ENCODE results near the gene ZNF316.

DNA sequence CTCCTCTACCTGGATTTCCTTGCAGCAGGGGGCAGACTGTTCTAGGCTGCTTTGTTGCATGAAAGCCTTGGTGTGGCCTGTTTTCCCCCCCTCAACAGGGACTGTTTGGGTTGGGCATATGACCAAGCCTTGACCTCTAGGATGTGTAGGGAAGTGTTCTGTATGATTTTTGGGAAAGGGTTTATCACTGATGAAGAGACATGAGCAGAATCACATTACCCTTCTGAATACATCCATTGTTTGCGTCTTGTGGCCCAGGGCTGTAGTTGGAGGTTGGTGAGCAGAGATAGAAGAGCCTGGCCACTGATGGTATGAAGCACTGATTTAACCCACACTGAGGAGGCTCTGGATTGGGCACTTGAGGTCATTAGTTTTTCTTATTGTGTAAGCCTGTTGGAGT is 43.0 kb downstream of the ZNF316 start:
- TF ChIP-seq, protein P1, sequence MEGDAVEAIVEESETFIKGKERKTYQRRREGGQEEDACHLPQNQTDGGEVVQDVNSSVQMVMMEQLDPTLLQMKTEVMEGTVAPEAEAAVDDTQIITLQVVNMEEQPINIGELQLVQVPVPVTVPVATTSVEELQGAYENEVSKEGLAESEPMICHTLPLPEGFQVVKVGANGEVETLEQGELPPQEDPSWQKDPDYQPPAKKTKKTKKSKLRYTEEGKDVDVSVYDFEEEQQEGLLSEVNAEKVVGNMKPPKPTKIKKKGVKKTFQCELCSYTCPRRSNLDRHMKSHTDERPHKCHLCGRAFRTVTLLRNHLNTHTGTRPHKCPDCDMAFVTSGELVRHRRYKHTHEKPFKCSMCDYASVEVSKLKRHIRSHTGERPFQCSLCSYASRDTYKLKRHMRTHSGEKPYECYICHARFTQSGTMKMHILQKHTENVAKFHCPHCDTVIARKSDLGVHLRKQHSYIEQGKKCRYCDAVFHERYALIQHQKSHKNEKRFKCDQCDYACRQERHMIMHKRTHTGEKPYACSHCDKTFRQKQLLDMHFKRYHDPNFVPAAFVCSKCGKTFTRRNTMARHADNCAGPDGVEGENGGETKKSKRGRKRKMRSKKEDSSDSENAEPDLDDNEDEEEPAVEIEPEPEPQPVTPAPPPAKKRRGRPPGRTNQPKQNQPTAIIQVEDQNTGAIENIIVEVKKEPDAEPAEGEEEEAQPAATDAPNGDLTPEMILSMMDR (IDR thresholded peaks at IDR 0.05) = no peak
- no peak for TF ChIP-seq POLR2A (IDR thresholded peaks at IDR 0.05)
